OCI-LY7 (cell line): ENCODE data around the gene CABCOCO1.

Experiments used
- CTCF ChIP-seq: fragments of 200-600 bp; sonication (generic); conservative IDR thresholded peaks from 2 replicates; pipeline ENCODE4 v1.5.1; 2014; ENCODE audit warnings: mild to moderate bottlenecking, antibody characterized with exemption, low read length, moderate library complexity, mixed read lengths
- EZH2phosphoT487 ChIP-seq: fragments of 200-600 bp; sonication (generic); IDR thresholded peaks from 2 replicates; pipeline ENCODE4 v1.6.1; 2018; ENCODE audit warnings: low read depth, borderline replicate concordance, mild to moderate bottlenecking, mixed run types, antibody characterized with exemption, low read length, moderate library complexity, mixed read lengths

DNA sequence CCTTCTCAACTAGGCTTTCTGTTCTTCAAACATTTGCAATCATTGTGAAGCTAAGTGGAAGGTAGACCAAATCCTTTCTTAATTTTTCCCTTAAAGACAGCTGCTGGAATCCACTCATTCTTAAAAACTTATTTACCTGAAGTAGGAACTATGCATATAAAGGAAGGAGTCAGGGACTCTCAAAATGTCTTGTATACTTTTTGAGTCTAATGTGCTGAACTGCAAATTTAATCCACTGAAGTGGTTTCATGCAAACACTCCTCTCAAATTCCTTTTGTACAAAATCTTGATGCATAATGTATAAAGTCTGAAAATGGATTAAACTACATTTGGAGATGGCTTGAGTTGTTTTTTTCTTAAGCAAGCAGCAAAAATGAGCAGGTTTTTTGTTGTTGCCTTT, 118.0 kb downstream of the CABCOCO1 start:
- TF ChIP-seq CTCF, result no peak
- no peak for TF ChIP-seq EZH2phosphoT487
